DMS 273 treated with DMSO at 0.1 percent for 48 hours (cell line): ENCODE measurements around the gene CALHM1.
"Not testable (repeated sequence)": the region's sequence is repeated elsewhere in the genome, so short reads cannot be mapped to it uniquely, and the experiment has no call there.

Experiments
- DNase-seq: peaks from one replicate; lab custom pipeline; 2025; lab: John Stamatoyannopoulos, UW

Gene CALHM1, protein sequence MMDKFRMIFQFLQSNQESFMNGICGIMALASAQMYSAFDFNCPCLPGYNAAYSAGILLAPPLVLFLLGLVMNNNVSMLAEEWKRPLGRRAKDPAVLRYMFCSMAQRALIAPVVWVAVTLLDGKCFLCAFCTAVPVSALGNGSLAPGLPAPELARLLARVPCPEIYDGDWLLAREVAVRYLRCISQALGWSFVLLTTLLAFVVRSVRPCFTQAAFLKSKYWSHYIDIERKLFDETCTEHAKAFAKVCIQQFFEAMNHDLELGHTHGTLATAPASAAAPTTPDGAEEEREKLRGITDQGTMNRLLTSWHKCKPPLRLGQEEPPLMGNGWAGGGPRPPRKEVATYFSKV

GRCh38 chr10:103458720-103459119, at the start of gene CALHM1:
TSS of gene CALHM1 (minus strand) at chr10:103458900. CDS start at chr10:103458751, 149 bp downstream.
- no peak for DNase-seq

DNA sequence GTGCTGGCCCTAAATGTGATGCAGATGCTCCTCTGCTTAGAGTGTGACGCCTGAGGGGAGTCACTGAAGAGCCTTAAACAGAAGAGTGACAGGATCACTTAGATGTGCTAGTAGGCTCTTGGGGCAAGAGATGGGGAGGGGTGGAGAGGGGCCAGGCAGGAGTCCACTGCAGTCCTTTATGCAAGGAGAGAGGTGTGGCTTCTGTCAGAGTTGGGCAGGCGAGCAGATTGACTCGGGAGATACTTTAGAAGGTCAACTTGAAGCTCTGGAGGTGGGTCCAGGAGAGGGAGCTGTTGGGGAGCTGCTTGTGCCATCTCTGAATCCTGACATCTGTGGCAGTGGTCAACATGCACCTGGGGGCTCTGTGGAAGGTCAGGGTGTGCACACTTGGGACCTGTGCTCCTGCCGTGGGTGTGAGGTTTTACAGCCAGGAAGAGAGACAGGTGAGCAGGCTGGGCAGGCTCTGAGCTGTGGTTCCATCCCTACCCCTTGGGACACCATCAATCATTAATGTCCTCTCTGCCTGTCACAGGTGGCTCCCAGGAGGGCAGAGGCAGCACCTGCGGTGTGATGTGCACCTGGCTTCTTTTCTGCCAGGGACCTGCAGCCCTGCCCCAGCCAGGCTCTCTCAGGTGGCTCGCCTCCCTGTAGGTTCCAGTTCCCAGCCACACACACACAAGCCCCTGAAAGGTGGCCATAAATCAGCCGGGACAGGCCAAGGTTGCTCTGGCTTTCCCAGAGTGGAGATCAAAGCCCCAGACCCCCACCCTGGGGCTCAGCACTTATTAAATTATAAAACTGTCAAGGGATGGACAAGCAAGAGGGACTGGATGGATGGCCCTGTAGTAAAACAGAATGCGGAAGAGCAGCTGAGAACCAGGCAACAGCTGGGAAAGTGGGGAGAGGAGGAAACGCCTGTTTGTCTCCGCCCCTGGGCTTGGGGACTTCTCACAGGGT, 48.8 kb upstream of the CALHM1 start:
- DNase-seq = no peak

- DNase-seq = no peak
These were observed 47.4 kb upstream of the CALHM1 start for GRCh38 chr10:103506061-103506460.

- no peak for DNase-seq
These were observed 45.6 kb upstream of the CALHM1 start for GRCh38 chr10:103504181-103504783.

DNA sequence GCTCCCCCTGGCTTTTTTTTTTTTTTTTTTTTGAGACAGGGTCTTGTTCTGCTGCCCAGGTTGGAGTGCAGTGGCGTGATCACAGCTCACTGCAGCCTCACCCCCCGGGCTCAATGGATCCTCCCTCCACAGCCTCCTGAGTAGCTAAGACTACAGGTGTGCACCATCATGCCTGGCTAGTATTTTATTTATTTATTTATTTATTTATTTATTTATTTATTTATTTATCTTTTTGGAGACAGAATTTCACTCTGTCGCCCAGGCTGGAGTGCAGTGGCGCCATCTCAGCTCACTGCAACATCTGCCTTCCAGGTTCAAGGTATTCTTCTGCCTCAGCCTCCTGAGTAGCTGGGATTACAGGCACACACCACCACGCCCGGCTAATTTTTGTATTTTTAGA, 45.1 kb upstream of the CALHM1 start:
- DNase-seq = not testable (repeated sequence)

GRCh38 chr10:103502849-103503660, 44.4 kb upstream of the CALHM1 start:
- DNase-seq = no peak

- DNase-seq = no peak
These were observed 42.5 kb upstream of the CALHM1 start for GRCh38 chr10:103501186-103501585.

DNA sequence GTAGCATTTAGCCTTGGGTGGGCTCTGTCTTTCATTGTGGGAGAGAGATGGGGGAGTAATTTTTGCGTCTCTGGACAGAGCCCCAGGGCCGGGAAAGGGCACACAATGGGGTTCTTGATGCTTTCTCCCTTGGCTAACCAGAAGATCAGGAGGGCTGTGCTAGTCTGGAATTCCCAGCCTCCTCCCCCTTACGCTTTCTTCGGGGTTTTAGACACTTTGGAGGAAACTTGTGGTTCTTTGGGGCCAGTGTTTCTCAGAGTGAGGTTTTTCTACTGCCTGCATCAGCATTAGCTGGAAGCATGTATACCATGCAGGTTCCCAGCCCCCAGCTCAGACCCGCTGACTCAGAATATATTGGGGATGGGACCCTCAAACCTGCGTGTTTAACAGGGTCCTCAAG, 41.8 kb upstream of the CALHM1 start:
- DNase-seq = no peak

DNA sequence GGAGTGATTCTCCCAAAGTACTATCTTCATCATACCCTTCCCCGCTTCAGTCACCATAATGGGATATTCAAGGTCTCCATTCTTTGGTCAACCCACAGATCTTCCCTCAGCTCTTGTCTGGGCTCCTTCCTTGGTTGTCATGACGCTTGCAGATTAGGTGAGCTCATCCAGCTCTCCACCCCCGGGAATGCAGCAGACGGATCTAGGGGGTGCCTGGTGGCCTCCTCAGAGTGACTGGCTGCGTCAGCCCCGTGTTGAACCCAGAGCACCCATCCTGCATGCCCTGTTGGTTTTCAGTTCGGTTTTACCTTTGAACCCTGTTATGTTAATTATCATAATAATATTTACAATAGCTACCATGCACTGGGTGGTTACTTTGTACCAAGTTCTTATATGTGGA, 41.2 kb upstream of the CALHM1 start:
- no peak for DNase-seq

GRCh38 chr10:103498936-103499638, 40.4 kb upstream of the CALHM1 start:
- no peak for DNase-seq

DNA sequence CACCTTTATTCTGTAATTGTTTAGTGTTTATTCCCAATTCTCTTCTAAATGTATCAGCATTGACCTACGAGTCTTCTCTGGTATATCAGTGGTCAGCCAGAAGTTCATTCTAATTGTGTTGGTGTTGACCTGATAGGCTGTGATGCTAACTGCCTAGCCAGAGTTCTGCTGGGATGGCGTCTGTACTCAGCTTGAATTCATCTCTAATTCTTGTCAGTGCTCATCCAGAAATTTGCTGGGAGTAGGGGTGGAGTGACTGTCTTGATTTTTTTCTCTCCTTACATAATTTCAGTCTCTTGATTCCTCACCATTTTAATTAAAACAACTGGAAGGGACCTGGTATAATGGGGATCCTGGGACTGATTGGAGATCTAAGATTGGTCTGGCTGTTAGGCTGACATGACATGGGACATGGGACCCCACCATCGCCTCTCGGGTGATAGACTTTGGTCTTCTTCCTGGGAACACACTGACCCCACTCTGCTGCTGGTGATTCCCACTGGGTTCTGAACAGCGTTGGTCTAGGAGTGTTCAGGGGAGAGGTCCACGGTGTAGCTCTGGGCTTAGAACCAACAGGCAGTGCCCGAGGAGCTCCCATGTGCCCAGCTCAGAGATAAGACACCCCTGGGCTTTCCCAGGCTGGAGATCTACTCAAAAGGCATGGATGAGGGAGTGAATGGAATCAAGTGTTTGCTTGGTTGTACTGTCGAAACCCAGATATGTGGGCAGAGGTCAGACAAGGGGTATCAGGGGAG, 38.6 kb upstream of the CALHM1 start:
- no peak for DNase-seq

- DNase-seq = no peak
These were observed 36.6 kb upstream of the CALHM1 start for GRCh38 chr10:103495321-103495720.

DNA sequence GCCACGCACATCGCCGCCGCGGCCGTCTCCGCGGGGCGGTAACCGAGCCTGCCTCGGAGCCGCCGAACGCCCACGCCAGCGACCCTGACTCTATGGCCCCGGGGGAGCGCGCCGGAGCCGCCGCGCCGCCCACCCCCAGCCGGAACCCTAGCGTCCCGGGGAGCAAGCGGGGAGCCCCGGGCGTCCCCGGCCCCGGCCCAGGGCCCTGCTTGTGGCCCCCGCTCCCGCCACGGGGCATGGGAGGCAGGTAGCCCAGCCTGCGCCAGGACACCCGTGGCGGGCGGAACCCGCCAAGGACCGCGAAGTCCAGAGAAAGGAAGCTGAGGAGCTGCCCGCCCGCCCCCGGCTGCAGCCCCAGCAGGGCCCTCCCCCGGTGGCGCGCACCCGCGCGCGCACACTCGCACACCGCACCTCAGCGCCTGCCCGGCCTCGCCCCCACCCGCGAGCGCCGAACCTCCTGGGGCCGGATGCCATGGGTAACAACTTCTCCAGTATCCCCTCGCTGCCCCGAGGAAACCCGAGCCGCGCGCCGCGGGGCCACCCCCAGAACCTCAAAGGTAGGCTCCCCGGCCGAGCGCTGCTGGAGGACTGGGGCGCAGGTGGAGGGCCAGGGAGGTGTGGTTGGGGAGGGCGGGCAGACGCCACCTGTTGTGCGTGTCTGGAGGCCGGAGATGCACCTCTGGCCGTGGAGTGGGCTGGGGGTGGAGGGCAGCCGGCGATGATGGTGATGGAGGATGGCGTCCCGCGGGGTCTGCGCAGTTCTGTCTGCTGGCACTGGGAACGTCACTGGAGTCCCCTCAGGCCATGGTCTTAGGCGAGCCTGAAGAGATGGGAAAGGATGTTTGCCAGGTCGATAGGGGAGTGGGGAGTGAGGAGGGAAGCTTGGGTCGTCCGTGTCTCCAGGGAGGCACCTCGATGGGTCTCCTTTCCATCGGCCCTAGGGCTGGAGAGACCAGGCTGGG, 35.5 kb upstream of the CALHM1 start:
- DNase-seq = no peak

- no peak for DNase-seq
These were observed 34.7 kb upstream of the CALHM1 start, which contains the start of gene NEURL1 for GRCh38 chr10:103493362-103493915. TSS of gene NEURL1 (plus strand) at chr10:103493705. CDS start at chr10:103494388, 683 bp downstream.

GRCh38 chr10:103492655-103493261, 34.1 kb upstream of the CALHM1 start:
- no peak for DNase-seq

DNA sequence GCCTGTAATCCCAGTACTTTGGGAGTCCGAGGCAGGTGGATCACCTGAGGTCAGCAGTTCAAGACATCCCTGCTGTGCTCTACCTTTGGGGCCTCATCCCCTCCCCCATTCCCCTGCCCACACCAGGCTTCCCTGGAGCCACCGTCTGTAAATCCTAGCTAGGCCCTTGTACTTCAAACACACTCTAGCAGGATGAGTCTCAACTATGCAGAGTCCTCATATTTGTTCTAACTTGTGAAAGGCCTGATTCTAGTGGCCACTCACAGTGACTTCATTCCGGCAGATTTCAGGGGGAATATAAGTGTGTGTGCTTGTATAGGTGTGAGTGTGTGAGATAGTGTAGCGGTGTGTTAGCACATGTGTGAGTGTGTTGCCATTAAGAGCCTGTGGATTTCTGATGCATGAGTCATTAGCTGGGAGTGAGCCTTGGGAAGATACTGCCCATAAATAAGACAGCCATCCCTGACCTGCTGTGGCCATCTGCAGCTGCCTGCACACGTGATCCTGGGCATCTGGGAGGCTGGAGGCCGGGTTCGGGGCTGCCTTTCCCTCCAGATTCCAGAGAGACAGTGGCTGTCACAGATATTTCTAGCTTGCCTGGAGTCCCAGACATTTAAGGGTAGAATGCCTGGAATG, 33.1 kb upstream of the CALHM1 start:
- DNase-seq = no peak

- no peak for DNase-seq
These were observed 32.2 kb upstream of the CALHM1 start for GRCh38 chr10:103490986-103491314.

DNA sequence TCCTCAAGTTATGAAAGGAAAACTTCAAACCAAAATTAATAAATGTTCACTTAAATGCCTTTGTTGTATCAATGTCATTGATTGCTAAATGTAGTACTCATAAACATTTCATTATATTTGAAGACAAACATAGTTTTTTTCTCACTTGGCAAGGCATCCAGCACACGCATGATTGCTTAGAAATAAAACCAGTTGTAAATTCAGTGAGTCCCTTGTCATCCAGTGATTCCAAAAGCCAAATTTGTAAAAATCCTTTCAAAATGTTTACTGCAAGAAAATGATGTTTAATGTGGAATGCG, 28.7 kb upstream of the CALHM1 start:
- no peak for DNase-seq
